ENCODE results near the gene MMAB. TPM values are rescaled to one million over a fixed set of nuclear protein-coding genes. Genes with fewer than 3 reads are reported as not detected.

MMAB gene
- total and polyA plus RNA-seq, 7 donors = 12.2 to 79.6 (median 28.9) TPM

- Histone ChIP-seq H3K27ac (no peak overlapping the region), H3K9me3 (no peaks in the 10 kb centered on the region), H3K4me3 (no peak overlapping the region), H3K36me3 (no peaks in the 10 kb centered on the region), H3K27me3 (peaks cover 0 to 55% (median 33%) of the 10 kb centered on the region in 3 donors), H3K4me1 (no peaks in the 10 kb centered on the region)
- TF ChIP-seq POLR2A (IDR thresholded peaks at IDR 0.05) (no peak), POLR2AphosphoS5 (IDR thresholded peaks at IDR 0.05) (no peak), CTCF (IDR thresholded peaks at IDR 0.05) (no peak), EP300 (IDR thresholded peaks at IDR 0.05) (no peak)
- no peak for DNase-seq
- intact Hi-C loops (cut with DNase I) = no loop called here
- 90 to 92% methylated on average over 18 of the region's 18 CpGs for WGBS, 2 donors
These were observed 26.0 kb downstream of the MMAB start for GRCh38 chr12:109547286-109547685.

GRCh38 chr12:109545826-109546225, 27.5 kb downstream of the MMAB start:
- Histone ChIP-seq H3K27me3 (peaks cover 0 to 41% (median 23%) of the 10 kb centered on the region in 3 donors), H3K4me1 (no peaks in the 10 kb centered on the region), H3K36me3 (no peaks in the 10 kb centered on the region), H3K9me3 (no peaks in the 10 kb centered on the region), H3K27ac (no peak overlapping the region), H3K4me3 (no peak overlapping the region)
- WGBS, 2 donors = 70 to 75% methylated on average over 5 of the region's 5 CpGs
- intact Hi-C loops (cut with DNase I) = no loop called here
- TF ChIP-seq POLR2AphosphoS5 (IDR thresholded peaks at IDR 0.05) (no peak), EP300 (IDR thresholded peaks at IDR 0.05) (no peak), POLR2A (IDR thresholded peaks at IDR 0.05) (no peak), CTCF (IDR thresholded peaks at IDR 0.05) (no peak)
- DNase-seq = no peak

DNA sequence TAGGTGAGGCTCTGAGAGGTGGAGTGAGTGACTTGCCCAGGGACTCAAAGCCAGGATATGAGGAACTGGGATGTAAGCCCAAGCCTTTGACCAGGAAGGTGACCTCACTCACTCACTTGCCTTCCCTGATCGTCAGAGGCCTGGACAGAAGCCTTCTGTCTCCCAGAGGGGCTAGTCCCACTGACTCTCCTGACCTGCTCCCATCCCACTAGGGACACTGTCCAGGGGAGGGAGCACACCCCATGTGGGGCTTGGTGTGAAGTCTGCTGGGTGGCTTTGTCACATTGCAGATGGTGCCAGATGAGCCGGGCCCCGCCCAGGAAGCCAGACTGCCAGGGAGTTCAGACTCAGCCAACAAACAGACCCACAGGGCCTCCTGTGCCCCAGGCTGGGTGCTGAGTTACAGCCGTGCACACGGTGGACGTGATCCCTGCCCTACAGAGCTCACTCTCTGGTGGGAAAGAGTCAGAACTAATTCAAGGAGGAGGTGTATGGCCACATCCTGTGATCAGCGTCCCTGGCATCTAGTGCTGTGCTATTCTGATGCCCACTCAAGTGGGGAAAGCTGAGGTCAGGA, 28.3 kb downstream of the MMAB start:
- no peak for DNase-seq
- TF ChIP-seq EP300 (IDR thresholded peaks at IDR 0.05) (no peak), POLR2AphosphoS5 (IDR thresholded peaks at IDR 0.05) (no peak), CTCF (IDR thresholded peaks at IDR 0.05) (no peak), POLR2A (IDR thresholded peaks at IDR 0.05) (no peak)
- H3K4me3 ChIP-seq = no peak overlapping the region
- 35 to 58% methylated on average over 7 of the region's 7 CpGs for WGBS, 2 donors
- no peaks in the 10 kb centered on the region for H3K9me3 ChIP-seq
- intact Hi-C loops (cut with DNase I) = no loop called here
- no peaks in the 10 kb centered on the region for H3K4me1 ChIP-seq
- no peak overlapping the region for H3K27ac ChIP-seq
- peaks cover 0 to under 1% (median 0%) of the 10 kb centered on the region in 4 donors for H3K36me3 ChIP-seq
- peaks cover 0 to 35% (median 15%) of the 10 kb centered on the region in 3 donors for H3K27me3 ChIP-seq

- Histone ChIP-seq H3K27me3 (peaks cover 0 to 13% (median 6%) of the 10 kb centered on the region in 3 donors), H3K4me1 (no peaks in the 10 kb centered on the region), H3K36me3 (peaks cover 0 to 6% (median 0%) of the 10 kb centered on the region in 4 donors), H3K4me3 (no peak overlapping the region), H3K9me3 (no peaks in the 10 kb centered on the region), H3K27ac (no peak overlapping the region)
- TF ChIP-seq EP300 (IDR thresholded peaks at IDR 0.05) = no peak
- no peak for DNase-seq
- intact Hi-C loops (cut with DNase I) = no loop called here
- WGBS, 2 donors = 90 to 92% methylated on average over 6 of the region's 6 CpGs
These were observed 30.4 kb downstream of the MMAB start for GRCh38 chr12:109542876-109543275.

DNA sequence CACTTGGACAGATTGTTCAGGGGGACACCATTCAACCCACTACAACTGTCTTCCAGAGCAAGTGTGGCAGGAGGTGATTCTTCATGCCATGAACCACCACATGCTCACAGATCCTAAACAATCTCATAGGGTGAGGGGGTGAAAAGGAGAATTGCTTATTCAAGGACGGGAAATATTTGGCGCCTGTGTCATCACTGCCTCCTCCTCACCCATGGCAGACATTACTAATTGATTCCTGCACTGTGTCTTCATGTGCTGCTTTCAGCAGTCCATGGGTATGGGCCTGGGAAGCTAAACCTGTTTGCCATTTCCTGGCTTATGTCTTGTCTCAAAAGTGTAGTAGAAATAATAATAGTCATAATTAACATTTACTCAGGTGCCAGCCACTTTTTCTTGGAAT, 31.3 kb downstream of the MMAB start:
- intact Hi-C loops (cut with DNase I) = no loop called here
- Histone ChIP-seq H3K4me3 (no peak overlapping the region), H3K4me1 (no peaks in the 10 kb centered on the region), H3K9me3 (no peaks in the 10 kb centered on the region), H3K27me3 (peaks cover 0 to 4% (median under 1%) of the 10 kb centered on the region in 3 donors), H3K27ac (no peak overlapping the region), H3K36me3 (peaks cover 0 to 11% (median under 1%) of the 10 kb centered on the region in 4 donors)
- 84 to 87% methylated on average over 2 of the region's 2 CpGs for WGBS, 2 donors
- TF ChIP-seq EP300 (IDR thresholded peaks at IDR 0.05) = no peak
- TF ChIP-seq CTCF (IDR thresholded peaks at IDR 0.05) = no peak
- TF ChIP-seq POLR2A (IDR thresholded peaks at IDR 0.05) = no peak
- no peak for TF ChIP-seq POLR2AphosphoS5 (IDR thresholded peaks at IDR 0.05)
- DNase-seq = no peak
